Measurements from ENCODE around the gene CACNA1G. TPM values are rescaled to one million over a fixed set of nuclear protein-coding genes. Genes with fewer than 3 reads are reported as not detected.

Gene CACNA1G
- total and polyA plus RNA-seq, 9 of the 15 experiments (the other 6 are each of a cell fraction or from before 2014, with no cell fraction given): 0.01 TPM; not detected in 8

DNA sequence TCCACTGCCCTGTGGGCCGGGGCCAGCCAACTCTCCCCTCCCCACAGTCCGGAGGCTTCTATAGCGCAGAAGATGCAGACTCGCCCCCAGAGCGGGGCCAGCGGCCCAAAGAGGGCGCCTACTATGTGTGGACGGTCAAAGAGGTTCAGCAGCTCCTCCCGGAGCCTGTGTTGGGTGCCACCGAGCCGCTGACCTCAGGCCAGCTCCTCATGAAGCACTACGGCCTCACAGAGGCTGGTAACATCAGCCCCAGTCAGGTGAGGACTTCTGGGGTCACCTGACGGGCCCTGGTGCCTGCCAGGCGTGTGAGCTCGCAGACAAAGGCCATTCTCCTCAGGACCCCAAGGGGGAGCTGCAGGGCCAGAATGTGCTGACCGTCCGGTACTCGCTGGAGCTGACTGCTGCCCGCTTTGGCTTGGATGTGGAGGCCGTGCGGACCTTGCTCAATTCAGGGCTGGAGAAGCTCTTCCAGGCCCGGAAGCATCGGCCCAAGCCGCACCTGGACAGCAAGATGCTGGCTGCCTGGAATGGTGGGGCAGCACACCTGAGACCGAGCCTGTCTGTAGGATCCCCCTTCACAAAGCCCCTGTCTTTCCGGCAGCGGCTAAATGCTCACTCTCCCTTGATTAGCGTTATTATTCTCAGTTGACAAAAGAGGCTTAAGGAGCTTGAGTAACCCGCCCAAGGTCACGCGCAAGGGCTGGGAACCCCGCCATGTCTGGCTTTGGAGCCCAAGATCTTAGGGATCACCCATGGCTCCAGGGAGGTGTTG, 9.7 kb upstream of the CACNA1G start (continued):
- TF ChIP-seq STAG1 (CRISPR knock-in tag; IDR thresholded peaks at IDR 0.05; ENCODE audit: borderline replicate concordance) (peak; percentile 89), BRF1 (IDR thresholded peaks at IDR 0.05; ENCODE audit: borderline replicate concordance, extremely low read depth, insufficient read length) (no peak), RCOR1 (IDR thresholded peaks at IDR 0.05; ENCODE audit: borderline replicate concordance in 1 of 2, low read depth in 2 of 2, low read length in 2 of 2) (peak in 1 of 2 experiments; percentile 59; a peak in 1 of 4 replicates), CREBBP (IDR thresholded peaks at IDR 0.05; ENCODE audit: low read depth, low read length) (no peak), RBM22 (IDR thresholded peaks at IDR 0.05; ENCODE audit: low read depth, low read length, poor library complexity, severe bottlenecking) (no peak), COPS2 (conservative IDR thresholded peaks at IDR 0.05) (no peak), MBD2 (IDR thresholded peaks at IDR 0.05; ENCODE audit: borderline replicate concordance, low read depth) (no peak), SMC3 (conservative IDR thresholded peaks at IDR 0.05; ENCODE audit: insufficient read depth, low read depth, low read length) (peak; percentile 96), RBFOX2 (IDR thresholded peaks at IDR 0.05; ENCODE audit: low read depth, low read length) (no peak), SAFB2 (IDR thresholded peaks at IDR 0.05; ENCODE audit: borderline replicate concordance, low read depth, low read length, severe bottlenecking) (no peak), RUNX1 (IDR thresholded peaks at IDR 0.05; ENCODE audit: low read depth) (no peak)
- TF ChIP-seq, protein P1, sequence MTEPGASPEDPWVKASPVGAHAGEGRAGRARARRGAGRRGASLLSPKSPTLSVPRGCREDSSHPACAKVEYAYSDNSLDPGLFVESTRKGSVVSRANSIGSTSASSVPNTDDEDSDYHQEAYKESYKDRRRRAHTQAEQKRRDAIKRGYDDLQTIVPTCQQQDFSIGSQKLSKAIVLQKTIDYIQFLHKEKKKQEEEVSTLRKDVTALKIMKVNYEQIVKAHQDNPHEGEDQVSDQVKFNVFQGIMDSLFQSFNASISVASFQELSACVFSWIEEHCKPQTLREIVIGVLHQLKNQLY (CRISPR knock-in tag; conservative IDR thresholded peaks at IDR 0.05): 0 out of 4 replicates have a peak, but pooled peaks of 1 of the 2 experiments have one; percentile 24
- TF ChIP-seq, protein P2, sequence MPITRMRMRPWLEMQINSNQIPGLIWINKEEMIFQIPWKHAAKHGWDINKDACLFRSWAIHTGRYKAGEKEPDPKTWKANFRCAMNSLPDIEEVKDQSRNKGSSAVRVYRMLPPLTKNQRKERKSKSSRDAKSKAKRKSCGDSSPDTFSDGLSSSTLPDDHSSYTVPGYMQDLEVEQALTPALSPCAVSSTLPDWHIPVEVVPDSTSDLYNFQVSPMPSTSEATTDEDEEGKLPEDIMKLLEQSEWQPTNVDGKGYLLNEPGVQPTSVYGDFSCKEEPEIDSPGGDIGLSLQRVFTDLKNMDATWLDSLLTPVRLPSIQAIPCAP (CRISPR knock-in tag; IDR thresholded peaks at IDR 0.05; ENCODE audit: borderline replicate concordance): no peak
- TF ChIP-seq, protein P3, sequence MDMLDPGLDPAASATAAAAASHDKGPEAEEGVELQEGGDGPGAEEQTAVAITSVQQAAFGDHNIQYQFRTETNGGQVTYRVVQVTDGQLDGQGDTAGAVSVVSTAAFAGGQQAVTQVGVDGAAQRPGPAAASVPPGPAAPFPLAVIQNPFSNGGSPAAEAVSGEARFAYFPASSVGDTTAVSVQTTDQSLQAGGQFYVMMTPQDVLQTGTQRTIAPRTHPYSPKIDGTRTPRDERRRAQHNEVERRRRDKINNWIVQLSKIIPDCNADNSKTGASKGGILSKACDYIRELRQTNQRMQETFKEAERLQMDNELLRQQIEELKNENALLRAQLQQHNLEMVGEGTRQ (CRISPR knock-in tag; IDR thresholded peaks at IDR 0.05): peak; percentile 74
- TF ChIP-seq, protein P4, sequence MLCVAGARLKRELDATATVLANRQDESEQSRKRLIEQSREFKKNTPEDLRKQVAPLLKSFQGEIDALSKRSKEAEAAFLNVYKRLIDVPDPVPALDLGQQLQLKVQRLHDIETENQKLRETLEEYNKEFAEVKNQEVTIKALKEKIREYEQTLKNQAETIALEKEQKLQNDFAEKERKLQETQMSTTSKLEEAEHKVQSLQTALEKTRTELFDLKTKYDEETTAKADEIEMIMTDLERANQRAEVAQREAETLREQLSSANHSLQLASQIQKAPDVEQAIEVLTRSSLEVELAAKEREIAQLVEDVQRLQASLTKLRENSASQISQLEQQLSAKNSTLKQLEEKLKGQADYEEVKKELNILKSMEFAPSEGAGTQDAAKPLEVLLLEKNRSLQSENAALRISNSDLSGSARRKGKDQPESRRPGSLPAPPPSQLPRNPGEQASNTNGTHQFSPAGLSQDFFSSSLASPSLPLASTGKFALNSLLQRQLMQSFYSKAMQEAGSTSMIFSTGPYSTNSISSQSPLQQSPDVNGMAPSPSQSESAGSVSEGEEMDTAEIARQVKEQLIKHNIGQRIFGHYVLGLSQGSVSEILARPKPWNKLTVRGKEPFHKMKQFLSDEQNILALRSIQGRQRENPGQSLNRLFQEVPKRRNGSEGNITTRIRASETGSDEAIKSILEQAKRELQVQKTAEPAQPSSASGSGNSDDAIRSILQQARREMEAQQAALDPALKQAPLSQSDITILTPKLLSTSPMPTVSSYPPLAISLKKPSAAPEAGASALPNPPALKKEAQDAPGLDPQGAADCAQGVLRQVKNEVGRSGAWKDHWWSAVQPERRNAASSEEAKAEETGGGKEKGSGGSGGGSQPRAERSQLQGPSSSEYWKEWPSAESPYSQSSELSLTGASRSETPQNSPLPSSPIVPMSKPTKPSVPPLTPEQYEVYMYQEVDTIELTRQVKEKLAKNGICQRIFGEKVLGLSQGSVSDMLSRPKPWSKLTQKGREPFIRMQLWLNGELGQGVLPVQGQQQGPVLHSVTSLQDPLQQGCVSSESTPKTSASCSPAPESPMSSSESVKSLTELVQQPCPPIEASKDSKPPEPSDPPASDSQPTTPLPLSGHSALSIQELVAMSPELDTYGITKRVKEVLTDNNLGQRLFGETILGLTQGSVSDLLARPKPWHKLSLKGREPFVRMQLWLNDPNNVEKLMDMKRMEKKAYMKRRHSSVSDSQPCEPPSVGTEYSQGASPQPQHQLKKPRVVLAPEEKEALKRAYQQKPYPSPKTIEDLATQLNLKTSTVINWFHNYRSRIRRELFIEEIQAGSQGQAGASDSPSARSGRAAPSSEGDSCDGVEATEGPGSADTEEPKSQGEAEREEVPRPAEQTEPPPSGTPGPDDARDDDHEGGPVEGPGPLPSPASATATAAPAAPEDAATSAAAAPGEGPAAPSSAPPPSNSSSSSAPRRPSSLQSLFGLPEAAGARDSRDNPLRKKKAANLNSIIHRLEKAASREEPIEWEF (CRISPR knock-in tag; IDR thresholded peaks at IDR 0.05): no peak
- TF ChIP-seq, protein P5, sequence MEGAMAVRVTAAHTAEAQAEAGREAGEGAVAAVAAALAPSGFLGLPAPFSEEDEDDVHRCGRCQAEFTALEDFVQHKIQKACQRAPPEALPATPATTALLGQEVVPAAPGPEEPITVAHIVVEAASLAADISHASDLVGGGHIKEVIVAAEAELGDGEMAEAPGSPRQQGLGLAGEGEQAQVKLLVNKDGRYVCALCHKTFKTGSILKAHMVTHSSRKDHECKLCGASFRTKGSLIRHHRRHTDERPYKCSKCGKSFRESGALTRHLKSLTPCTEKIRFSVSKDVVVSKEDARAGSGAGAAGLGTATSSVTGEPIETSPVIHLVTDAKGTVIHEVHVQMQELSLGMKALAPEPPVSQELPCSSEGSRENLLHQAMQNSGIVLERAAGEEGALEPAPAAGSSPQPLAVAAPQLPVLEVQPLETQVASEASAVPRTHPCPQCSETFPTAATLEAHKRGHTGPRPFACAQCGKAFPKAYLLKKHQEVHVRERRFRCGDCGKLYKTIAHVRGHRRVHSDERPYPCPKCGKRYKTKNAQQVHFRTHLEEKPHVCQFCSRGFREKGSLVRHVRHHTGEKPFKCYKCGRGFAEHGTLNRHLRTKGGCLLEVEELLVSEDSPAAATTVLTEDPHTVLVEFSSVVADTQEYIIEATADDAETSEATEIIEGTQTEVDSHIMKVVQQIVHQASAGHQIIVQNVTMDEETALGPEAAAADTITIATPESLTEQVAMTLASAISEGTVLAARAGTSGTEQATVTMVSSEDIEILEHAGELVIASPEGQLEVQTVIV (CRISPR knock-in tag; IDR thresholded peaks at IDR 0.05; ENCODE audit: borderline replicate concordance): no peak
